ENCODE data around the gene HCFC2. TPM values are rescaled to one million over a fixed set of nuclear protein-coding genes. Genes with fewer than 3 reads are reported as not detected.

Gene HCFC2
- total RNA-seq, 6 experiments from 2014 or later: 7.3 to 12.7 (median 9.7) TPM

DNA sequence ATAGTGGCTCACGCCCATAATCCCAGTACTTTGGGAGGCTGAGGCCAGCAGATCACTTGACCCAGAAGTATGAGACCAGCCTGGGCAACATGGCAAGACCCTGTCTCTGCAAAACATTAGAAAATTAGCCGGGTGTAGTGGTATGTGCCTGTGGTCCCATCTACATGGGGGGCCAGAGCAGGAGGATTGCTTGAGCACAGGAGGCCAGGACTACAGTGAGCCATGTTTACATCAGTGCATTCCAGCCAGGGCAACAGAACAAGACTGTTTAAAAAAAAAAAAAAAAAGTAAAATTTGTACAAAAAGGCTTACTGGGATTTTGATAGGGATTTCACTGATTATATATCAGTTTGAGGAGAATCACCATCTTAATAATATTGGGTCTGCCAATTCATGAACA lies 7.8 kb downstream of the HCFC2 start:
- ATAC-seq (no peak), DNase-seq (no peak)
- H3K27me3 ChIP-seq: no peaks in the 10 kb centered on the region
- 93% methylated on average over 2 of the region's 2 CpGs for WGBS (ENCODE audit: insufficient coverage, low coverage, low lambda C conversion rate, missing lambda C conversion rate)
- intact Hi-C loops (cut with DNase I): no loop called here
- H3K4me1 ChIP-seq: peaks cover 0 to 13% (median 3%) of the 10 kb centered on the region in 4 donors
- H3K9me3 ChIP-seq: no peaks in the 10 kb centered on the region
- TF ChIP-seq CTCF (IDR thresholded peaks at IDR 0.05) (no peak), POLR2A (IDR thresholded peaks at IDR 0.05) (no peak)
- no peak overlapping the region for H3K4me3 ChIP-seq
- H3K36me3 ChIP-seq: peaks cover 0 to 15% (median 3%) of the 10 kb centered on the region in 4 donors
- H3K27ac ChIP-seq: no peak overlapping the region

DNA sequence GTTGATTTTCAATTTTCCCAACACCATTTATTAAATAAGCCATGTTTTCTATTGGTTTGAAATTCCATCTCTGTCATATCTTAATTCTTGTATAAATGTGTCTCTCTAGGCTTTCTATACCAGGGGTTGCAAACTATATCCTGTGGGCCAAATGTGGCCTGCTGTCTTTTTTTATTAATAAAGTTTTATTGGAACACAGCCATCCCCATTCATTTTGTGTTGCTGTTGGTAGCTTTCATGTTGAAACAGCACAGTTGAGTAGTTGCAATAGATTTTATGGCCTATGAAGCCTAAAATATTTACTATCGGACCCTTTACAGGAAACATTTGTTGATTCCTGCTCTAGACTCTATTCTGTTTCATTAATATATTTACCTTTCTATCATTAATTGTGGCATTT lies 9.4 kb downstream of the HCFC2 start:
- H3K27me3 ChIP-seq: no peaks in the 10 kb centered on the region
- H3K27ac ChIP-seq: no peak overlapping the region
- H3K4me3 ChIP-seq: no peak overlapping the region
- ATAC-seq (no peak), DNase-seq (no peak)
- no peaks in the 10 kb centered on the region for H3K9me3 ChIP-seq
- WGBS (ENCODE audit: insufficient coverage, low coverage, low lambda C conversion rate, missing lambda C conversion rate): 100% methylated on average over 1 of the region's 1 CpG
- peaks cover 0 to 5% (median 0%) of the 10 kb centered on the region in 4 donors for H3K36me3 ChIP-seq
- peaks cover 0 to 13% (median 3%) of the 10 kb centered on the region in 4 donors for H3K4me1 ChIP-seq
- TF ChIP-seq CTCF (IDR thresholded peaks at IDR 0.05): no peak
- no peak for TF ChIP-seq POLR2A (IDR thresholded peaks at IDR 0.05)
- intact Hi-C loops (cut with DNase I): no loop called here

GRCh38 chr12:104079024-104079423 lies 14.7 kb downstream of the HCFC2 start:
- intact Hi-C loops (cut with DNase I): no loop called here
- no peak for TF ChIP-seq POLR2A (IDR thresholded peaks at IDR 0.05)
- TF ChIP-seq CTCF (IDR thresholded peaks at IDR 0.05): no peak

DNA sequence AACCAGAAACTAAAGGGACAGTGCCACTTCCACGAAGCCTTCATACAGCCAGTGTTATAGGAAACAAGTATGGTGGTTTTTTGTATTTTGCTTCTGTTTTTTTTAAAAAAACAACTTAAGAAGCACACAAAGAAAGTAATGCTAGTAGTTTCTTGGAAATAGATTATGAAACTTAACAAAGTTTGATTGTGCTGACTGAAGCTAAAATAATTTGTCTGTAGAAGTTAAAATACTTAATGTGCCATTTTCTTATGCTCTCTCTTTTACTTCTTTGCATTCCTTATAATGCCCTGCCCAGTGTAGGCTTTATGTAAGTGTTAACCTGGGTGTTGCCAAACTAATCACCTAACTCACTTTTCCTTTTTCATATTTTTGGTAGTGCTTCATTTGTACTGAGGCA lies 16.4 kb downstream of the HCFC2 start:
- no peak for DNase-seq
- no peaks in the 10 kb centered on the region for H3K4me1 ChIP-seq
- H3K27ac ChIP-seq: no peak overlapping the region
- no peaks in the 10 kb centered on the region for H3K27me3 ChIP-seq
- intact Hi-C loops (cut with DNase I): no loop called here
- H3K9me3 ChIP-seq: no peaks in the 10 kb centered on the region
- ATAC-seq: no peak
- peaks cover 0 to 25% (median 15%) of the 10 kb centered on the region in 4 donors for H3K36me3 ChIP-seq
- TF ChIP-seq CTCF (IDR thresholded peaks at IDR 0.05) (no peak), POLR2A (IDR thresholded peaks at IDR 0.05) (no peak)
- WGBS (ENCODE audit: insufficient coverage, low coverage, low lambda C conversion rate, missing lambda C conversion rate): 83% methylated on average over 1 of the region's 1 CpG
- H3K4me3 ChIP-seq: no peak overlapping the region

More at GRCh38 chr12:104079024-104079423, 14.7 kb downstream of the HCFC2 start:
- no peaks in the 10 kb centered on the region for H3K9me3 ChIP-seq
- no peak overlapping the region for H3K27ac ChIP-seq
- peaks cover 0 to 18% (median 12%) of the 10 kb centered on the region in 4 donors for H3K36me3 ChIP-seq
- H3K4me3 ChIP-seq: no peak overlapping the region
- no peaks in the 10 kb centered on the region for H3K27me3 ChIP-seq
- ATAC-seq (no peak), DNase-seq (no peak)
- no peaks in the 10 kb centered on the region for H3K4me1 ChIP-seq
- WGBS (ENCODE audit: insufficient coverage, low coverage, low lambda C conversion rate, missing lambda C conversion rate): no CpG with 5 or more reads among the region's 1 CpG
